ENCODE data around the gene BCL2L15.

Gene BCL2L15

DNA sequence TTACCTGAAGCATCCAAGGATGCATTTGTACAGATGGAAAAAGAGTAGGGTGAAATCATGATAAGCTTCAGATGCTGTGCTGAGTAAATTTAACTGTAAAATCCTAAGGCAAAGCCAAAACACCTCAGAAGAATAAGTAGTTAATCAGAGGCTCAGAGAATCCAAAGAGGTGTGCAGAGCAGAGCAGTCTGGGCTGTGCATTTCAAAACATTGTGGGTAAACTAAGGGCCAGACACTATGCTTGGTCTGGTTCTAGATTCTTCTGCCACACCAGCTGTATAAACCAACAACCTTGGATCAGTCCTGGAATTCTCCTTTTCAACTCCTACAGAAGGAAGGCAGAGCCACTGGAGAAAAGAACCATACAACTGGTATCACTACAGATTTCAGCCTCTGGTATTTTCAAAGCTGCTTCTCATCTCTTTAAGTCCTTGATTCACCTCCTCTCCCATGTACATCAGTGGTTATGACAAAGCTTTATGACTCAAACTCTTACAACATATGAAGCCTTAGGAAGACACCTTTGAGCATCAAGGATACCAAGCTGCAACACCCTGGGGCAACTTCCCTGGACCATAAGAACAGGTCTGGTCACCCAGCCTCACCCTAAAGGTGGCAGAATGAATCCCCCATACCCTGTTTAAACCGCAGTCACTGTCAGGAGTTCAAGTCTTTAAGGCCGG, 30.2 kb upstream of the BCL2L15 start:
- no peak overlapping the region for H3K4me3 Mint-ChIP-seq
- H3K4me1 Mint-ChIP-seq, result peaks cover 7% of the 10 kb centered on the region

GRCh38 chr1:113916974-113917373, 29.6 kb upstream of the BCL2L15 start:
- ATAC-seq, result no peak
- no peaks in the 10 kb centered on the region for H3K9me3 Mint-ChIP-seq
- peak overlapping the region; percentile 53 for H3K27ac Mint-ChIP-seq

More for the DNA sequence above, 30.2 kb upstream of the BCL2L15 start:
- DNase-seq (ENCODE audit: low spot score in 2 of 2), result no peak
- peak overlapping the region; percentile 53 for H3K27ac Mint-ChIP-seq
- H3K36me3 Mint-ChIP-seq, result no peaks in the 10 kb centered on the region
- peak; percentile 83 for ATAC-seq
- no peaks in the 10 kb centered on the region for H3K9me3 Mint-ChIP-seq

GRCh38 chr1:113913887-113914664, 26.7 kb upstream of the BCL2L15 start:
- H3K36me3 Mint-ChIP-seq, result peaks cover 28% of the 10 kb centered on the region

More at GRCh38 chr1:113916974-113917373, 29.6 kb upstream of the BCL2L15 start:
- no peak for DNase-seq (ENCODE audit: low spot score in 2 of 2)
- Mint-ChIP-seq H3K36me3 (no peaks in the 10 kb centered on the region), H3K4me1 (peaks cover 7% of the 10 kb centered on the region), H3K4me3 (no peak overlapping the region)

GRCh38 chr1:113913312-113913668, 25.9 kb upstream of the BCL2L15 start:
- Mint-ChIP-seq H3K4me1 (peaks cover 23% of the 10 kb centered on the region), H3K36me3 (peaks cover 36% of the 10 kb centered on the region), H3K4me3 (no peak overlapping the region), H3K9me3 (no peaks in the 10 kb centered on the region), H3K27ac (peak overlapping the region; percentile 44)
- DNase-seq (ENCODE audit: low spot score in 2 of 2), result no peak
- no peak for ATAC-seq

More at GRCh38 chr1:113913887-113914664, 26.7 kb upstream of the BCL2L15 start:
- H3K9me3 Mint-ChIP-seq, result no peaks in the 10 kb centered on the region
- no peak overlapping the region for H3K4me3 Mint-ChIP-seq
- ATAC-seq, result no peak
- peaks cover 18% of the 10 kb centered on the region for H3K4me1 Mint-ChIP-seq
- H3K27ac Mint-ChIP-seq, result no peak overlapping the region
- no peak for DNase-seq (ENCODE audit: low spot score in 2 of 2)

- H3K36me3 Mint-ChIP-seq, result peaks cover 41% of the 10 kb centered on the region
- ATAC-seq (no peak), DNase-seq (ENCODE audit: low spot score in 2 of 2) (no peak)
- H3K4me3 Mint-ChIP-seq, result no peak overlapping the region
- peaks cover 24% of the 10 kb centered on the region for H3K4me1 Mint-ChIP-seq
- peak overlapping the region; percentile 44 for H3K27ac Mint-ChIP-seq
- no peaks in the 10 kb centered on the region for H3K9me3 Mint-ChIP-seq
Observed at GRCh38 chr1:113912594-113913311, 25.4 kb upstream of the BCL2L15 start.

DNA sequence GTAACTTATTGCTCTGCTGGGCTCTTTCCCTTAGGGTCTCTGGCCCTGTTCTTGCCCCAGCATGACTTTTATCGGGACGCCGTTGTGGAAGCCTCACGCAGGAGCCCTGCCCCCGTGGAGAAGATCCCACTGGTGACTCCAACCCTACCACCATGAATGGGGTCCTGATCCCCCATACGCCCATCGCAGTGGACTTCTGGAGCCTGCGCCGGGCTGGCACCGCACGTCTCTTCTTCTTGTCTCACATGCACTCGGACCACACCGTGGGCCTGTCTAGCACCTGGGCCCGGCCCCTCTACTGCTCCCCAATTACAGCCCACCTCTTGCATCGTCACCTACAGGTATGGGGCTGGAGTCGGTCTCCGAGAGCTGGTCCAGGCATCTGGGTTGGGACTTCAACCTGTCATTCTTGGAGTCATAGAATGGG, 18.1 kb upstream of the BCL2L15 start:
- Mint-ChIP-seq H3K4me1 (peaks cover 67% of the 10 kb centered on the region), H3K9me3 (no peaks in the 10 kb centered on the region), H3K4me3 (peak overlapping the region; percentile 99), H3K27ac (peak overlapping the region; percentile 95), H3K36me3 (peaks cover 79% of the 10 kb centered on the region)
- ATAC-seq (peak; percentile 0), DNase-seq (ENCODE audit: low spot score in 2 of 2) (no peak)

- peaks cover 79% of the 10 kb centered on the region for H3K36me3 Mint-ChIP-seq
- H3K9me3 Mint-ChIP-seq, result no peaks in the 10 kb centered on the region
- DNase-seq (ENCODE audit: low spot score in 2 of 2) (peak; percentile 91 to 99), ATAC-seq (peak; percentile 93)
- peak within 1 kb of the TSS; percentile 99 for H3K4me3 Mint-ChIP-seq
- H3K27ac Mint-ChIP-seq, result peak within 1 kb of the TSS; percentile 95
- H3K4me1 Mint-ChIP-seq, result peaks cover 69% of the 10 kb centered on the region
Observed at GRCh38 chr1:113904674-113905434, 17.5 kb upstream of the BCL2L15 start, which contains the start of the genes AP4B1 and DCLRE1B. Gene AP4B1, minus strand, starts transcription at chr1:113904799. Its CDS starts 82 bp downstream, at chr1:113904717. Gene DCLRE1B, plus strand, starts transcription at chr1:113905326. Its CDS starts 261 bp downstream, at chr1:113905587.

GRCh38 chr1:113904293-113904673, 16.9 kb upstream of the BCL2L15 start:
- peaks cover 75% of the 10 kb centered on the region for H3K4me1 Mint-ChIP-seq
- H3K36me3 Mint-ChIP-seq, result peaks cover 79% of the 10 kb centered on the region
- DNase-seq (ENCODE audit: low spot score in 2 of 2), result peak in 1 of 2 donors; percentile 58
- H3K27ac Mint-ChIP-seq, result peak overlapping the region; percentile 95
- ATAC-seq, result peak; percentile 52
- peak overlapping the region; percentile 99 for H3K4me3 Mint-ChIP-seq
- no peaks in the 10 kb centered on the region for H3K9me3 Mint-ChIP-seq

GRCh38 chr1:113903501-113904292, 16.3 kb upstream of the BCL2L15 start:
- Mint-ChIP-seq H3K4me1 (peaks cover 78% of the 10 kb centered on the region), H3K4me3 (peak overlapping the region; percentile 99), H3K9me3 (no peaks in the 10 kb centered on the region), H3K36me3 (peaks cover 79% of the 10 kb centered on the region), H3K27ac (peak overlapping the region; percentile 95)
- DNase-seq (ENCODE audit: low spot score in 2 of 2) (no peak), ATAC-seq (no peak)

GRCh38 chr1:113901191-113901590, 13.8 kb upstream of the BCL2L15 start:
- Mint-ChIP-seq H3K27ac (peak overlapping the region; percentile 60), H3K9me3 (no peaks in the 10 kb centered on the region), H3K4me3 (peak overlapping the region; percentile 99), H3K4me1 (peaks cover 66% of the 10 kb centered on the region), H3K36me3 (peaks cover 86% of the 10 kb centered on the region)
- ATAC-seq (no peak), DNase-seq (ENCODE audit: low spot score in 2 of 2) (no peak)

- Mint-ChIP-seq H3K36me3 (peaks cover 93% of the 10 kb centered on the region), H3K4me3 (no peak overlapping the region), H3K9me3 (no peaks in the 10 kb centered on the region), H3K27ac (peak overlapping the region; percentile 77), H3K4me1 (peaks cover 61% of the 10 kb centered on the region)
- ATAC-seq (no peak), DNase-seq (ENCODE audit: low spot score in 2 of 2) (no peak)
Observed at GRCh38 chr1:113899111-113899510, 11.7 kb upstream of the BCL2L15 start.

DNA sequence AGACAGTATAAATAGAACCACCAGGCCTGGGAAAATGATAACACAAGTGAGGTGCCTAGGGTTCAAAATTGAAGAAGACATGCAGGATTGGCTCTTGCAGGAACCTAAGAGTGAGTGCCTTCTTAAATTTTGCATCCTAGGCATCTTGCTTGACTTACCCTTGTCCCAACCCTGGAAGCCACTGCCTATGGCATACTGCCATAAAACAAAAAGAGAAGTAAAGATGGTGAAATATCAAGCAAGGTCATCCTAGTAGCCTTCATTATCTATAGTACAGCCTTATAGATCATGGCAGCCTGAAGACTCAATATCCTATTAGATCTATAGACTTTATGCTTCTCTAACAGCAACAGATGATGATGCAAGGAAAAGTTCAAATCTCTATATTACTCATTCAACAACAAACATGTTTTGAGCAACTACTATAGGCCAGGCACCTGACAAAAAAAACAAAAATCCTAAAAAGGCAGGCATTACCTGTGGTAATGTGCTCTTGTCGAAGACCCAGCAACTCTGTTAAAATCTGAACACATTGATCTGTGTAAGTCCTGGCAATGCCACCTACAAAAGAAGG, 10.9 kb upstream of the BCL2L15 start:
- Mint-ChIP-seq H3K27ac (peak overlapping the region; percentile 77), H3K36me3 (peaks cover 95% of the 10 kb centered on the region), H3K4me1 (peaks cover 55% of the 10 kb centered on the region), H3K9me3 (no peaks in the 10 kb centered on the region), H3K4me3 (no peak overlapping the region)
- ATAC-seq (peak; percentile 58), DNase-seq (ENCODE audit: low spot score in 2 of 2) (no peak)

- Mint-ChIP-seq H3K36me3 (peaks cover 71% of the 10 kb centered on the region), H3K27ac (peak overlapping the region; percentile 54), H3K4me1 (peaks cover 32% of the 10 kb centered on the region), H3K9me3 (no peaks in the 10 kb centered on the region), H3K4me3 (no peak overlapping the region)
- ATAC-seq (no peak), DNase-seq (ENCODE audit: low spot score in 2 of 2) (no peak)
Observed at GRCh38 chr1:113895961-113896360, 8.6 kb upstream of the BCL2L15 start.

- Mint-ChIP-seq H3K4me3 (no peak overlapping the region), H3K4me1 (peaks cover 29% of the 10 kb centered on the region), H3K27ac (no peak overlapping the region), H3K36me3 (peaks cover 69% of the 10 kb centered on the region), H3K9me3 (no peaks in the 10 kb centered on the region)
- ATAC-seq (no peak), DNase-seq (ENCODE audit: low spot score in 2 of 2) (no peak)
Observed at GRCh38 chr1:113895098-113895497, 7.7 kb upstream of the BCL2L15 start.
